HG03025 (cell line): ENCODE results near the gene TRAK2.
"Not testable (repeated sequence)": the region's sequence is repeated elsewhere in the genome, so short reads cannot be mapped to it uniquely, and the experiment has no call there.

ENCODE experiments used
- ATAC-seq: cut with Tn5 transposase; IDR thresholded peaks from one replicate; pipeline ENCODE4 v1.9.1; 2021; ENCODE audit warnings: mild to moderate bottlenecking, moderate library complexity; ENCODE audit not compliant: unreplicated experiment, low FRiP score

Gene TRAK2

DNA sequence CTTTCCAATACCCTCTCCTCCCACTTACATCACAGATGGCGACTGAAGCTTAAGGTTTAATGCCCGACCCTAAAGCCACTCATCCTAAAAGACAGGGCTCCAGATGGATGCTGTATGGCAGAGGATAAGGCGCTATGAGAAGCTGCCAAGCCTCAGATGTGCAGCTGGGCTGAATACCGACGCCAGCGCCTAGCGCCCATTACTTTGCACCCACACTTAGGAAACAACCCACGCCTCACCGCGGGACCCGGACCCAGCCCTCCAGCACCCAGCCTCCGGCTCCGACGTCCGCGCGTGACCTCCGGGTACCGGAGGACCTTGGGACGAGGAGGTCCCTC lies 335 bp downstream of the TRAK2 start:
- peak; percentile 26 for ATAC-seq

- no peak for ATAC-seq
Observed at GRCh38 chr2:201448701-201449100, 2.6 kb downstream of the TRAK2 start.

DNA sequence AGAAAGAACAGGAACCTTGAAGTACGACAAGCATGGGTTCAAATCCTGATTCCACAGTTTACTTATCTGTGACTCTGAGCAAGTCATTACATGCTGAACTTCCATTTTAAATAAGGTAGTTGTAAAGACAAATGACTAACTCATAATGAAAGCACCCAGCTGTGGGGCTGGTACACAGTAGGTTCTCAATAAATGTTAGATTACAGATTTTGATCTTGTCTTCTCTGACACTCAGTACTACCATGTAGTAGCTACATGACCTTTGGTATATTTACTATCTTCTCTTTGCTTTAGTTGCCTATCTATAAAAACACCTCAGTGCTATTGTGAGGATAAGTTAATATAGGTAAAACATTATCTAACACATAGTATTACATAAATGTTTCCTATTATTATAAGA lies 3.2 kb downstream of the TRAK2 start:
- no peak for ATAC-seq

GRCh38 chr2:201447086-201447485 lies 4.2 kb downstream of the TRAK2 start:
- ATAC-seq: no peak

GRCh38 chr2:201444746-201445465 lies 6.4 kb downstream of the TRAK2 start:
- ATAC-seq: no peak

GRCh38 chr2:201441409-201441808 lies 9.8 kb downstream of the TRAK2 start:
- no peak for ATAC-seq

GRCh38 chr2:201440182-201440581 lies 11.1 kb downstream of the TRAK2 start:
- no peak for ATAC-seq

- ATAC-seq: not testable (repeated sequence)
Observed at GRCh38 chr2:201439336-201439922, 11.8 kb downstream of the TRAK2 start.

DNA sequence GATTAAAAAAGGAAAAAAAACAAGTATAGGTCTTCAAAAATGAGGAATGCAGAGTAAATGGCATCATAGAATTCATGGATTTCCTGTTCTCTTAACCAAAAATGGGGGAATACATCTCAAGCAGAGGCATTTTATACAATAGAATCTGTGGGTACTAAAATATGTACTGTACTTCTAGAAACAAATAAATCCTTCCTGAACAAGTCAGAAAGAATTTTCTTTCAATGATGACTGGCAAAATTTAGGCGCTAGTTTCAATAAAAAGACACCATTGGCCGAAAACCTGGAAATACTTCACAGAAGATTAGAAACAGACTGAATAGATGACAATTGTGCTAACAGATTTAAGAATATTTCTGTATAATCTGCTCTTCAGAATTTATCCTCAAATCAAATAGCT lies 15.1 kb downstream of the TRAK2 start:
- ATAC-seq: no peak

DNA sequence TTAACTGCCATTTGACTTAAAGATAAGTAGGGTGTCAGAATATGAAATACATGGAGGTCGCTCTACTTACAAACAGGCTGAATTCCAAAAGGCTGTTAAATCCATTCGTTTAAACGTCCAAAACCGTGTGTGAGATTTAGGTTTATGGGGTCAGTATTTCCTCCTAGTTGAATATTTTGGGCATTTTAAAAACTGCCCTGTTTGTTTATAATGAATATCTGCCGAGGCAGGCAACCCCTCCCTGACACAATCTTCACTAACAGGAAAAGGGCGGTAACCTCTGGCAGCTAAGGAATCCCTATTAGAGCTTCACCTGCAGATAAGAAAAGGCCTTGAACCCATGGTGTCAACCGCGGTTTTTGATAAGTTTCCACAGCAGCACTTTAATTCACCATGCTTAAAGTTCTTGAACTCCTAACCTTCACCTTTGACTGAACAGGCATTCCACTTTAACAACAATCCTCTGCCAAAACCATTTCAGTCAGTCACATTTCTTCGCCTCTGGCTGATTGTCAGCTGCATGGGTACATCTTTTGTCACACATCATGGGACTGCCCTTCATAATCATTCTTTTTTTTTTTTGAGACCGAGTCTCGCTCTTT lies 17.8 kb downstream of the TRAK2 start:
- no peak for ATAC-seq

- no peak for ATAC-seq
Observed at GRCh38 chr2:201432621-201433393, 18.5 kb downstream of the TRAK2 start.

- ATAC-seq: no peak
Observed at GRCh38 chr2:201432038-201432620, 19.1 kb downstream of the TRAK2 start.

- no peak for ATAC-seq
Observed at GRCh38 chr2:201430839-201431238, 20.4 kb downstream of the TRAK2 start.

- ATAC-seq: not testable (repeated sequence)
Observed at GRCh38 chr2:201430322-201430721, 20.9 kb downstream of the TRAK2 start.

DNA sequence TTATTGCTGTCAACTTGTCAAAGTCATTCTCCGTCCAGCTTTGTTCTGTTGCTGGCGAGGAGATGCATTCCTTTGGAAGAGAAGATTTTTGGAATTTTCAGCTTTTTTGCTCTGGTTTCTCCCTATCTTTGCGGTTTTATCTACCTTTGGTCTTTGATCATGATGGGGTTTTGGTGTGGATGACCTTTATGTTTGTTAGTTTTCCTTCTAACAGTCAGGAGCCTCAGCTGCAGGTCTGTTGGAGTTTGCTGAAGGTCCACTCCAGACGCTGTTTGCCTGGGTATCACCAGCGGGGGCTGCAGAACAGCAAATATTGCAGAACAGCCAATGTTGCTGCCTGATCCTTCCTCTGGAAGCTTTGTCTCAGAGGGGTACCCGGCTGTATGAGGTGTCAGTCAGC lies 21.4 kb downstream of the TRAK2 start:
- ATAC-seq: not testable (repeated sequence)

DNA sequence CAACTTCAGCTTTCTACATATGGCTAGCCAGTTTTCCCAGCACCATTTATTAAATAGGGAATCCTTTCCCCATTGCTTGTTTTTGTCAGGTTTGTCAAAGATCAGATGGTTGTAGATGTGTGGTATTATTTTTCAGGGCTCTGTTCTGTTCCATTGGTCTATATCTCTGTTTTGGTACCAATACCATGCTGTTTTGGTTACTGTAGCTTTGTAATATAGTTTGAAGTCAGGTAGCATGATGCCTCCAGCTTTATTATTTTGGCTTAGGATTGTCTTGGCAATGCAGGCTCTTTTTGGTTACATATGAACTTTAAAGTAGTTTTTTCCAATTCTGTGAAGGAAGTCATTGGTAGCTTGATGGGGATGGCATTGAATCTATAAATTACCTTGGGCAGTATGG lies 22.9 kb downstream of the TRAK2 start:
- ATAC-seq: not testable (repeated sequence)

DNA sequence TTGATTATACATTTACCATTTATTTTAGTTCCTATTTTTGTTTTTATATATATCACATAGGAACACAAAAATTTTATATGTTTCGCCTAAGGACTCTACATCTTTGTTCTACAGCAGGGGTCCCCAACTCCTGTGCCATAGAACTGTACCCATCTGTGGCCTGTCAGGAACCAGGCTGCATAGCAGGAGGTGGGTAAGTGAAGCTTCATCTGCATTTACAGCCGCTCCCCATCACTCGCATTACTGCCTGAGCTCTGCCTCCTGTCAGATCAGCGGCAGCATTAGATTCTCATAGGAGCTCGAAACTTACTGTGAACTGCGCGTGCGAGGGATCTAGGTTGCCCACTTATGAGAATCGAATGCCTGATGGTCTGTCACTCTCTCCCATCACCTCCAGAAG lies 25.3 kb downstream of the TRAK2 start:
- ATAC-seq: no peak

DNA sequence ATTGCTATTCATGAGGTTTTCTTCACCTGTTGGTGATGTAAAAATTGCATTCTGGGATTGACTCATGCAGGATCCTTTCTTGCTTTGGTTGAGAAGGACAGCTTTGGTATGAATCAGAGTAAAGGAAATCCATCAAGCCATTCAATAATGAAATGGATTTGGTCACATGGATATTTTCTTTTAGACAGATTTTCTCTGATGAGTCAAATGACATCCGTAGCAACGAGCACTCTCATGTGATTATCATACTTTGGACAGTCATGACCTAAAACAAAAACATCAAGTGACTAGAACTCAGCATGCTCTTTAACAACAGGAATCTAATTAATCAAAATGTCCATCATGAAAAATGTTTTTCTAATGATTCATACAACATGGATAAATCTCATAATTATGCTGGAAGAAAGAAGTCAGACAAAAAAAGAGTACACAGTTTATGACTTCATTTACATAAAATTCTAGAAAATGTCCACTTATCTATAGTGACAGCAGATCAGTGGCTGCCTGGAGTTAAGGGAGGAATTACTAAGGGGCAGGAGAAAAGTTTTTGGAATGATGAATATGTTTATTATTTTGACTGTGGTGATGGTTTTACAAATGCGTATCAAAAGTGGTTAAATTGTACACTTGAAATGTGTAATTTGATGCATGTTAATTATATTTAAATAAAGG lies 30.7 kb downstream of the TRAK2 start:
- ATAC-seq: no peak

DNA sequence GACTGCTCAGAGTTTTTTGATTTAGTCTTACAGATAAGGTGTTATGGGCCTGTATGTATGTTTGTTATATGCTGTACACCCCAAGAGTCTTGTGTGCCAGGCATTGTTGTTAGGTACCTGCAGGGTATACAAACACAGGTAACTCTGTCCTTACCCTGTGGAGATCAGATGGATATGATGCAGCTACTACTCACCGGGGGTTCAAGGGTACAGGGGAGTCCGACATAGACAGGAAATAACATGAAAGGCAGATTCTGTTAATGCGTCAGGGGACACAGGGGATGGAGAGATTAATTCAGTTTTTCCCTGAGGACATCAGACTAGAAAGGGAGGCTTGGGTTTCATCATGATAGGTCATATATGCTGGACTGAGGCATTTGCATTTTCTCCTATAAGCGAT lies 31.3 kb downstream of the TRAK2 start:
- ATAC-seq: no peak

DNA sequence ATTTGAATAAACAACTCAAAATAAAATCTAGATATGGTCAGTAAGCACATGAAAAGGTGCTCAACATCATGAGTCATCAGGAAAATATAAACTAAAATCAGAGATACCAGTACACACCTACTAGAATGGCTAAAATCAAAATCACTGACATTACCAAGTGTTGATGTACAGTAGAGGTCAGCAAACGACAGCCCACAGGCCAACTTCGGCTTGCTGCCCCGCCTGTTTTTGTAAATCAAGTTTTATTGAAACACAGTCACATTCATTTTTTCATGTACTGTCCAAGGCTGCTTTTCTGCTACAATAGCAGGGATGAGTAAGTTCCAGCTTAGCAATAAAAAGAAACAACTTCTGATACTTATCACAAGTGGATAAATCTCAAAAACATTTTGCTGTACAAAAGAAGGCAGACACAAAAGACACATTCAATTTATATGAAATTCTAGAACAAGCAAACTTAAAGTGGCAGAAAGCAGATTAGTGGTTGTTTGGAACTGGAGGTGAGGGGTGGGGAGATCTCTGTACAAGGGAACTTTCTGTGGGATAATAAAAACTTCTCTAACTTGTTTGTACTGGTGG lies 32.1 kb downstream of the TRAK2 start:
- ATAC-seq: no peak
